Measurements from ENCODE around the gene EIF3J.
"Not testable (repeated sequence)": the region's sequence is repeated elsewhere in the genome, so short reads cannot be mapped to it uniquely, and the experiment has no call there.

- TF ChIP-seq, protein P1, sequence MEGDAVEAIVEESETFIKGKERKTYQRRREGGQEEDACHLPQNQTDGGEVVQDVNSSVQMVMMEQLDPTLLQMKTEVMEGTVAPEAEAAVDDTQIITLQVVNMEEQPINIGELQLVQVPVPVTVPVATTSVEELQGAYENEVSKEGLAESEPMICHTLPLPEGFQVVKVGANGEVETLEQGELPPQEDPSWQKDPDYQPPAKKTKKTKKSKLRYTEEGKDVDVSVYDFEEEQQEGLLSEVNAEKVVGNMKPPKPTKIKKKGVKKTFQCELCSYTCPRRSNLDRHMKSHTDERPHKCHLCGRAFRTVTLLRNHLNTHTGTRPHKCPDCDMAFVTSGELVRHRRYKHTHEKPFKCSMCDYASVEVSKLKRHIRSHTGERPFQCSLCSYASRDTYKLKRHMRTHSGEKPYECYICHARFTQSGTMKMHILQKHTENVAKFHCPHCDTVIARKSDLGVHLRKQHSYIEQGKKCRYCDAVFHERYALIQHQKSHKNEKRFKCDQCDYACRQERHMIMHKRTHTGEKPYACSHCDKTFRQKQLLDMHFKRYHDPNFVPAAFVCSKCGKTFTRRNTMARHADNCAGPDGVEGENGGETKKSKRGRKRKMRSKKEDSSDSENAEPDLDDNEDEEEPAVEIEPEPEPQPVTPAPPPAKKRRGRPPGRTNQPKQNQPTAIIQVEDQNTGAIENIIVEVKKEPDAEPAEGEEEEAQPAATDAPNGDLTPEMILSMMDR (IDR thresholded peaks at IDR 0.05): not testable (repeated sequence)
- TF ChIP-seq EP300, POLR2A (IDR thresholded peaks at IDR 0.05): not testable (repeated sequence)
These were observed 12.2 kb downstream of the EIF3J start for GRCh38 chr15:44549152-44549551.
